ENCODE data around the gene PET117.
"Not testable (repeated sequence)": the region's sequence is repeated elsewhere in the genome, so short reads cannot be mapped to it uniquely, and the experiment has no call there.

The PET117 gene

DNA sequence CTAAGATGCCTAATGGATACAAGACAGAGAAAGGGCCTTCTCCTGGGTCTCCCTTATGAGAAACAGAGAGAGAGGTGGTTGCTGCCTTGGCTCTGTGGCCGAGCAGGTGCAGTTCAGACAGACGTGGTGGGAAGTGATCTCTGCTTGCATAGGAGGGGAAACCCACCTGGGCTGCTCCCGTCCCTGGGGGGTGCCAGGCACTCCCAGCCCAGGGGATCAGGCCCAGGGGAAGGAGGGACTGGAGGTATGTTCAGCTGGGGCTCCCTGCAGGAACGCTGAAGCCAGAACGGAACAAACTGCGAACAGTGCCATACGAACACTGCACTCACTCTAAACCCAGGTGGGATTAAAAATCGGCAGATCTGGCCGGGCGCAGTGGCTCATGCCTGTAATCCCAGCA, 44.3 kb upstream of the PET117 start:
- H3K36me3 ChIP-seq (ENCODE audit: insufficient read depth, insufficient read length, low read length), result no peaks in the 10 kb centered on the region
- no peaks in the 10 kb centered on the region for H3K9me3 ChIP-seq (ENCODE audit: insufficient read depth, low read length)
- H3K4me3 ChIP-seq (ENCODE audit: insufficient read length, low read depth), result no peak overlapping the region
- H3K9ac ChIP-seq (ENCODE audit: insufficient read length, low read depth), result no peak overlapping the region
- TF ChIP-seq SUZ12 (IDR thresholded peaks at IDR 0.05; ENCODE audit: extremely low read depth, insufficient read depth, insufficient read length) (no peak), YY1 (IDR thresholded peaks at IDR 0.05; ENCODE audit: insufficient read depth, insufficient read length) (no peak), ZNF274 (IDR thresholded peaks at IDR 0.05; ENCODE audit: low read depth, low read length) (no peak)
- H3K27me3 ChIP-seq (ENCODE audit: insufficient read depth, insufficient read length), result no peaks in the 10 kb centered on the region
- DNase-seq (ENCODE audit: low read depth, low spot score), result no peak
- no peaks in the 10 kb centered on the region for H3K4me1 ChIP-seq (ENCODE audit: insufficient read depth, insufficient read length)

DNA sequence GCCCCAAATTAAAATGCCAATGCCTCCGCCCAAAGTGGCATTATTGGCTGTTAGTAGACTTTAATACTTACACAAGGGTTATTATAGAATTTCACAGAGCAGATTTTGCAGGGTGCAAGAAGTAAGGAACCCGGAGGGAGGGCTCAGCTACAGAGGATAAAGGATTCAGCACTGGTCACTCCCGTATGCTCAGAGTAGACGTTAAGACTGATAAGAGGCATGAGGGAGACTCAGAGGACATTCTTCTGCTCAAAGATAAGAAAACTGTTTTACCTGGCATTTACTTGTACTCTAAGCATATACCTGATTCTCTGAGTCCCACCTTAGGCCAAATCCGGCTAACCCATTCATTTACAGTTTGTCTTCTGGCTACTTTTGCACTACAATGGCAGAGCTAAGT, 43.5 kb upstream of the PET117 start:
- Histone ChIP-seq H3K9ac (ENCODE audit: insufficient read length, low read depth) (no peak overlapping the region), H3K27me3 (ENCODE audit: insufficient read depth, insufficient read length) (no peaks in the 10 kb centered on the region), H3K36me3 (ENCODE audit: insufficient read depth, insufficient read length, low read length) (no peaks in the 10 kb centered on the region), H3K4me3 (ENCODE audit: insufficient read length, low read depth) (no peak overlapping the region), H3K4me1 (ENCODE audit: insufficient read depth, insufficient read length) (no peaks in the 10 kb centered on the region), H3K9me3 (ENCODE audit: insufficient read depth, low read length) (no peaks in the 10 kb centered on the region)
- no peak for DNase-seq (ENCODE audit: low read depth, low spot score)
- TF ChIP-seq SUZ12 (IDR thresholded peaks at IDR 0.05; ENCODE audit: extremely low read depth, insufficient read depth, insufficient read length), result no peak
- TF ChIP-seq YY1 (IDR thresholded peaks at IDR 0.05; ENCODE audit: insufficient read depth, insufficient read length), result no peak

DNA sequence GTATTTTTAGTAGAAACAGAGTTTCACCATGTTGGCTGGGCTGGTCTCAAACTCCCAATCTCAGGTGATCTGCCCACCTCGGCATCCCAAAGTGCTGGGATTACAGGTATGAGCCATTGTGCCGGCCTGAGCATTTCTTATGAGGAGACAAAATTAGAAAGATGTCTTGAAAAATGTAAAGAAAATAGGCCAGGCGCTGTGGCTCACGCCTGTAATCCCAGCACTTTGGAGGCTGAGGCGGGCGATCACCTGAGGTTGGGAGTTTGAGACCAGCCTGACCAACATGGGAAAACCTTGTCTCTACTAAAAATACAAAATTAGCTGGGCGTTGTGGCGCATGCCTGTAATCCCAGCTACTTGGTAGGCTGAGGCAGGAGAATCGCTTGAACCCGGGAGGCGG, 37.1 kb upstream of the PET117 start:
- DNase-seq (ENCODE audit: low read depth, low spot score); H3K27me3 ChIP-seq (ENCODE audit: insufficient read depth, insufficient read length); H3K36me3 ChIP-seq (ENCODE audit: insufficient read depth, insufficient read length, low read length); H3K9ac ChIP-seq (ENCODE audit: insufficient read length, low read depth); H3K4me1 ChIP-seq (ENCODE audit: insufficient read depth, insufficient read length); H3K4me3 ChIP-seq (ENCODE audit: insufficient read length, low read depth); H3K9me3 ChIP-seq (ENCODE audit: insufficient read depth, low read length): not testable (repeated sequence)

DNA sequence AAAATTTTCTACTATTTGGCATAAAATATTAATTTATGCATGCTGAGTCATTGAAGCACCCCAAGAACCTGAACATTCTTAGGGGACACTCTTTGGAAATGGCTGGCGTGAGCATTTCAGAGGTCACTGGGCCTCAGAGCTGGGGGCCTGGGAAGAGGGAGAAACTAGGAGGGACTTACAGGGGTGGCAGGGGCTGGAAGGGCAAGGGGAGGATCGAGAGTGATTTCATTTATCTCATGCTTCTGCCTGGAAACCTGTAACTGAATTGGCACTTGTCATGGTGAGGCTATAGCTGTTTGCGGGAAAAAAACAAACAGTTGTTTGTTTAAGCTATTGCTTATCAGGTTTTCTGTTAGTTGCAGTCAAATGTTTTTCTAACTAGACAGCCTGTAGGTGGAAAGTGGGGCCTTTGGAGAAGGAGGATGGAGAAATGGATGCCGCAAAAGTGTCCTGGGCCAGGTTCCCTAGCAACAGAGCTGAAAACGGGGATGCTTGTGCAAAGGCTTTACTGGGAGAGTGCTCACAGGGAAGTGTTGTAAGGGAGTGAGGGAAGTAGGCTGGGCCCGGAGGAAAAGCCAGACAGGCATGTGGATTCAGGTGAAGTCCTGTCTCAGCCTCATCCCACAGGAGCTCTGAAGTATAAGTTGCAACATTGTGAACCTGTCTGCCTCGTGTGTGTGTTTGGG, 36.4 kb upstream of the PET117 start:
- no peaks in the 10 kb centered on the region for H3K9me3 ChIP-seq (ENCODE audit: insufficient read depth, low read length)
- no peak overlapping the region for H3K4me3 ChIP-seq (ENCODE audit: insufficient read length, low read depth)
- no peak for DNase-seq (ENCODE audit: low read depth, low spot score)
- H3K9ac ChIP-seq (ENCODE audit: insufficient read length, low read depth), result no peak overlapping the region
- no peaks in the 10 kb centered on the region for H3K4me1 ChIP-seq (ENCODE audit: insufficient read depth, insufficient read length)
- H3K27me3 ChIP-seq (ENCODE audit: insufficient read depth, insufficient read length), result no peaks in the 10 kb centered on the region
- no peak for TF ChIP-seq YY1 (IDR thresholded peaks at IDR 0.05; ENCODE audit: insufficient read depth, insufficient read length)
- TF ChIP-seq ZNF274 (IDR thresholded peaks at IDR 0.05; ENCODE audit: low read depth, low read length), result no peak
- TF ChIP-seq SUZ12 (IDR thresholded peaks at IDR 0.05; ENCODE audit: extremely low read depth, insufficient read depth, insufficient read length), result no peak
- no peaks in the 10 kb centered on the region for H3K36me3 ChIP-seq (ENCODE audit: insufficient read depth, insufficient read length, low read length)

DNA sequence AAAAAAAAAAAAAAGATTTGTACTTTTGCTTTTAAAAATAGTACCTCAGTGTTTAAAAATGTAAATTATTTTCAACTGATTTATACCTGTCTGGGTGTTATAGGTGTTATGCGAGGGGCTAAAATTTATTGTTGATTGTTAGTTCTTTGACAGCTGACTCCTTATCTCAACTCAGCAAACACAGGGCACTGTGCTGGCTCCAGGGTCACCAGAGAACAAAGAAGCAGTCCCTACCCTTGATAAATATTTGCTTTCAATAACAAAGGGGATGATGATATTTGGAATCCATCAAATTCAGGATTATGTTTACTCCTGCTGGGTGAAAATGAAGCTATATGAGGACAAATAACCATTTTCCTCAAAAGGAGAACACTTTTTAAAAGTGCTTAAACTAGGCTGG, 34.2 kb upstream of the PET117 start:
- DNase-seq (ENCODE audit: low read depth, low spot score), result no peak
- no peak overlapping the region for H3K9ac ChIP-seq (ENCODE audit: insufficient read length, low read depth)
- no peaks in the 10 kb centered on the region for H3K36me3 ChIP-seq (ENCODE audit: insufficient read depth, insufficient read length, low read length)
- H3K4me3 ChIP-seq (ENCODE audit: insufficient read length, low read depth), result no peak overlapping the region
- TF ChIP-seq ZNF274 (IDR thresholded peaks at IDR 0.05; ENCODE audit: low read depth, low read length), result no peak
- no peak for TF ChIP-seq SUZ12 (IDR thresholded peaks at IDR 0.05; ENCODE audit: extremely low read depth, insufficient read depth, insufficient read length)
- no peak for TF ChIP-seq YY1 (IDR thresholded peaks at IDR 0.05; ENCODE audit: insufficient read depth, insufficient read length)
- H3K9me3 ChIP-seq (ENCODE audit: insufficient read depth, low read length), result no peaks in the 10 kb centered on the region
- H3K4me1 ChIP-seq (ENCODE audit: insufficient read depth, insufficient read length), result no peaks in the 10 kb centered on the region
- H3K27me3 ChIP-seq (ENCODE audit: insufficient read depth, insufficient read length), result no peaks in the 10 kb centered on the region

DNA sequence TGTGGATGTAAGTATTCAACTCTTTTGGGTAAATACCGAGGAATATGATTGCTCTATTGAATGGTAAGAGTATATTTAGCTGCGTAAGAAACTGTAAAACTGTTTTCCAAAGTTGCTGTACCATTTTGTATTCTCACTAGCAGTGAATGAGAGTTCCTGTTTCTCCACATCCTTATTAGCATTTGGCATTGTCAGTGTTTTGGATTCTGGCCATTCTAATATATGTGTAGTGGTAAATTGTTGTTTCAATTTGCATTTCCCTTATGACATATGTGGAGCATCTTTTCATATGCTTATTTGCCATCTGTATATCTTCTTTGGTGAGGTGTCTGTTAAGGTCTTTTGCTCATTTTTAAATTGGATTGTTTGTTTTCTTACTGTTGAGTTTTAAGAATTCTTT, 29.3 kb upstream of the PET117 start:
- DNase-seq (ENCODE audit: low read depth, low spot score), result no peak
- H3K4me1 ChIP-seq (ENCODE audit: insufficient read depth, insufficient read length), result no peaks in the 10 kb centered on the region
- no peaks in the 10 kb centered on the region for H3K9me3 ChIP-seq (ENCODE audit: insufficient read depth, low read length)
- no peak overlapping the region for H3K4me3 ChIP-seq (ENCODE audit: insufficient read length, low read depth)
- H3K27me3 ChIP-seq (ENCODE audit: insufficient read depth, insufficient read length), result no peaks in the 10 kb centered on the region
- H3K36me3 ChIP-seq (ENCODE audit: insufficient read depth, insufficient read length, low read length), result no peaks in the 10 kb centered on the region
- H3K9ac ChIP-seq (ENCODE audit: insufficient read length, low read depth), result no peak overlapping the region
- TF ChIP-seq ZNF274 (IDR thresholded peaks at IDR 0.05; ENCODE audit: low read depth, low read length) (no peak), SUZ12 (IDR thresholded peaks at IDR 0.05; ENCODE audit: extremely low read depth, insufficient read depth, insufficient read length) (no peak), YY1 (IDR thresholded peaks at IDR 0.05; ENCODE audit: insufficient read depth, insufficient read length) (no peak)

DNA sequence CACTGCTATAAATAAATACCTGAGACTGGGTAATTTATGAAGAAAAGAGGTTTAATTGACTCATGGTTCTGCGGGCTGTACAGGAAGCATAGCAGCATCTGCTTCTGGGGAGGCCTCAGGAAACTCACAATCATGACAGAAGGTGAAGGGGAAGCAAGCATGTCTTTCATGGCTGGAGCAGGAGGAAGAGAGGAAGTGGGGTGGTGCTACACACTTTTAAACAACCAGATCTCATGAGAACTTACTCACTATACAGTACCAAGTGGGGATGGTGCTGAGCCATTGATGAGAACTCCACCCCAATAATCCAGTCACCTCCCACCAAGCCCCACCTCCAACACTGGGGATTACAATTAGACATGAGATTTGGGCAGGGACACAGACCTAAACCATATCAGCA, 9.1 kb upstream of the PET117 start:
- H3K9ac ChIP-seq (ENCODE audit: insufficient read length, low read depth); H3K36me3 ChIP-seq (ENCODE audit: insufficient read depth, insufficient read length, low read length); H3K4me1 ChIP-seq (ENCODE audit: insufficient read depth, insufficient read length); H3K27me3 ChIP-seq (ENCODE audit: insufficient read depth, insufficient read length); H3K4me3 ChIP-seq (ENCODE audit: insufficient read length, low read depth); H3K9me3 ChIP-seq (ENCODE audit: insufficient read depth, low read length); DNase-seq (ENCODE audit: low read depth, low spot score): not testable (repeated sequence)

DNA sequence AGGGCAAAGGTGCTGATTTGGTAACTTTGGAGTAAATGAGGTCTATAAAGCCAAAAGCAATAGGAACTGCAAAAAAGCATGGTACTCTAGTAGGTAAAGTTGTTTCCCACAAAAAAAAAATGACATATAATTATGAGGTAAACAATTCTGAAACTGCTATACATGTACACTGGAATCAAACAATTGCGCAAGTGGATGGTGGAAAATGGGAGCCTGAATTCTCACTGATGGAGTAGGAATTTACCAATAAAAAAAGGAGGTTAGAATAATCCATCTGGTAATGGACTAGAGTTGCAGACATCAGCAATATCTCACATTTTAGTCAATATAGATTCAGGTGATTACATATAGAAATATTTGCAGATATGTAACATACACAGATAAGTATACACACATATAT, 5.0 kb upstream of the PET117 start:
- Histone ChIP-seq H3K27me3 (ENCODE audit: insufficient read depth, insufficient read length) (peaks cover 11% of the 10 kb centered on the region), H3K4me1 (ENCODE audit: insufficient read depth, insufficient read length) (no peaks in the 10 kb centered on the region), H3K9ac (ENCODE audit: insufficient read length, low read depth) (no peak overlapping the region), H3K36me3 (ENCODE audit: insufficient read depth, insufficient read length, low read length) (no peaks in the 10 kb centered on the region), H3K4me3 (ENCODE audit: insufficient read length, low read depth) (no peak overlapping the region), H3K9me3 (ENCODE audit: insufficient read depth, low read length) (no peaks in the 10 kb centered on the region)
- TF ChIP-seq SUZ12 (IDR thresholded peaks at IDR 0.05; ENCODE audit: extremely low read depth, insufficient read depth, insufficient read length), result no peak
- TF ChIP-seq YY1 (IDR thresholded peaks at IDR 0.05; ENCODE audit: insufficient read depth, insufficient read length), result no peak
- no peak for TF ChIP-seq ZNF274 (IDR thresholded peaks at IDR 0.05; ENCODE audit: low read depth, low read length)
- DNase-seq (ENCODE audit: low read depth, low spot score), result no peak
